ENCODE measurements around the gene ZBTB40. TPM values are rescaled to one million over a fixed set of nuclear protein-coding genes. Genes with fewer than 3 reads are reported as not detected.

Gene ZBTB40
- total RNA-seq, 1 donor from 2014 or later: 15.0 TPM

GRCh38 chr1:22426781-22427180, 24.9 kb upstream of the ZBTB40 start:
- no peak for DNase-seq (ENCODE audit: low read depth)

DNA sequence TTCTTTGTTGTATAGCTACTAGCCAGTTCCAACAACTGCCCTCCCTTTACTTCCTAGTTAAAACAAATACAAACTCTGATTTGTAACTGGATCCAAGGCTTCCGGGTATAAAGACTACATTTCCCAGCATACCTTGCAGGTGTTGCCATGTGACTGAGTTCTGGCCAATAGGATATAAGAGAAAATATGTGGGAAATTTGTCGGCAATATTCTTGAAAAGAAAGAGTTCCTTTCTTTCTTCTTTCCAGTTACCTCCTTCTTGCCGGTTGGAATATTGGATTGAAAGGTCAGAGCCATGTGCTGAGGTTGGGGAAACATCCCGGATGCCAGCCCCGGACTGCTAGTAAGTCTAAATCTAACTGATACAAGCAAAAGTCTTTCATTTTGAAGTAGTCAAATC, 23.0 kb upstream of the ZBTB40 start:
- peak; percentile 65 for DNase-seq (ENCODE audit: low read depth)

DNA sequence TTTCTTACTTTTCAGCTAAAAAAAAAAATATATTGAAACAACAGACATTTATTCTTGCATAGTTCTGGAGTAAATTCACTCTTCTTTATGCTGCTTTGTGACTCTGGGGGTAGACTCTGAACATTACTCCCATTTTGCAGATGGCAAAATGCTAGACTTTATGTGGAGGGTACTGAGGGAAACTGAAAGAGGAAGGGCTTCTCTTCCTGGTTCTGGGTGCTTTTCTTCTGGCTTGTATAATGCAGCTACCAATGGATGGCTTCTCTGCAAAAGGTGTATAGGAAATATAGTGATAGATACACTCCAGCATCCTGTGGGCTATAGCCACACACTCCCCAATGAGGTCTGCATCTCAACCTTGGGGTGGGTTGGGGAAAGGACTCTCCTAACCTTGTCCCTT, 19.7 kb upstream of the ZBTB40 start:
- no peak for DNase-seq (ENCODE audit: low read depth)

GRCh38 chr1:22434717-22435116, 16.9 kb upstream of the ZBTB40 start:
- DNase-seq (ENCODE audit: low read depth): no peak

DNA sequence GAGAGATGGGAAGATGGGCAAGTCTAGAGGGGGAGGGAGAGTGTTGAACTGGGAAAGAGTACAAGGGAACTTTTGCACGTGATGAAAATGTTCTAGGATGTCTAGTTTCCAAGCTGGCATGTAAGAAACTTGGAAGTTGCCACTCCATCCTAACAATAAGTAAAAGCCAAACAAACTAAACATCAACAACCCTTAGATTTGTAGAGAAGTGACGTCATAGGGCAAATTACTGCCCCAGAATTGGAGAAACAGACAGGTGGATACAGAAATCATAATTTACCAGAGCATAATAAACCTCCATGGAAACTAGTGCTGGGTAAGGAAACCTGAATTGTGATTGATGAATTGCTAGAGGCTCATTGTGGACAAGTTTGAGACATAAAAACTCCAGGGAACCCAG, 14.7 kb upstream of the ZBTB40 start:
- DNase-seq (ENCODE audit: low read depth): no peak

- no peak for DNase-seq (ENCODE audit: low read depth)
Observed at GRCh38 chr1:22437573-22437972, 14.1 kb upstream of the ZBTB40 start.

DNA sequence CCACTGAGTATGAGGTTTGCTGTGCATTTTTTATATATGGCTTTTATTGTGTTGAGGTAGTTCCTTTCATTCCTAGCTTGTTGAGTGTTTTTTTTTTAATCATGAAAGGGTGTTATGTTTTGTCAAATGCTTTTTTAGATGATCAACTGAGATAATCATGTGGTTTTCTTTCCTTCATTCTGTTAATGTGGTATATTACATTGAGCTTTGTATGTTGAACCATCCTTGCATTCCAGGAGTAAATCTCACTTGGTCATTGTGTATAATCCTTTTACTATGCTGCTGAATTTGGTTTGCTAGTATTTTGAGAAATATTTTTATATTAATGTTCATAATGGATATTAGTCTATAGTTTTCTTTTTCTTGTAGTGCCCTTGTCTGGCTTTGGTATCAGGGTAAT, 11.1 kb upstream of the ZBTB40 start:
- DNase-seq (ENCODE audit: low read depth): no peak

GRCh38 chr1:22442212-22442894, 9.3 kb upstream of the ZBTB40 start:
- DNase-seq (ENCODE audit: low read depth): no peak

- DNase-seq (ENCODE audit: low read depth): no peak
Observed at GRCh38 chr1:22443332-22443731, 8.3 kb upstream of the ZBTB40 start.

DNA sequence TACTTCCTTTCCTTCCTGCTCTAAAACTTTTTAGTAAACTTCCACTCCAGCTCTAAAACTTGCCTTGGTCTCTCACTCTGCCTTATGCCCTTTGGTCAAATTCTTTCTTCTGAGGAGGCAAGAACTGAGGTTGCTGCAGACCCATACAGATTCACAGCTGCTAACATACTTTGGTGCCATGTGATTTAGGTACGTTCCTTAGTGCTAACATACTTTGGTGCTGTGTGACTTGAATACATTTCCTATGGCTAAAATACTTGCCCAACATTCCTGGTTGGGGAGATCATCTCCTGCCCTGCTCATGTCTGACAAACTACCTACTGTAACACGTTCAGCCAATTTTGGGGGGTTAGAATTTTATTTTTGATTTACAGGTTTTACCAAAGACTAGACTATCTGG, 6.8 kb upstream of the ZBTB40 start:
- DNase-seq (ENCODE audit: low read depth): no peak

DNA sequence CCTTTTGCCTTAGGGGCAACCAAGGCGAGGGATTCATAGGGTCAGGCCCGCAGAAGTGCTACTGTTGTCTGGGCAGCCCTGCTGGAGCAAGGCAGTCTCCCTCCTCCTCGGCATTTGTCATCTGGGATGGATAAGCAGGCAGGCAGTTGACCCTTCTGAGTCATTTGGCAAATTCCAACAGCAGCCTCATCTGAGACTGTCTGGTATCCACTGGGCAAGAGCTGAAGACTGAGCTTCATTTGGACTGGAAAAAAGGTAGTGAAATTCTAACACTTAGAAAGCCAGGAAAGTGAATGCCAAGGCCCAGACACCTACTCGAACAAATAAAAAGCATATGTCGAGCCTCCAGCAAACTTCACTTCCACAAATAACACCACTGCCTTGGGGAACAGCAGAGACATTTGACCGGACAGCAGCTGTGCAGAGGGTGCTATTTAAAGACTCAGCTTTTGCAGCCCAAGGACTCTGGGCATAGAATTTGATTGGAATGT, 4.0 kb upstream of the ZBTB40 start:
- DNase-seq (ENCODE audit: low read depth): peak; percentile 68

GRCh38 chr1:22449636-22450035, 2.0 kb upstream of the ZBTB40 start:
- no peak for DNase-seq (ENCODE audit: low read depth)

- DNase-seq (ENCODE audit: low read depth): no peak
Observed at GRCh38 chr1:22450351-22451021, 1.2 kb upstream of the ZBTB40 start.

GRCh38 chr1:22452481-22452957, 868 bp downstream of the ZBTB40 start:
- DNase-seq (ENCODE audit: low read depth): peak; percentile 29

DNA sequence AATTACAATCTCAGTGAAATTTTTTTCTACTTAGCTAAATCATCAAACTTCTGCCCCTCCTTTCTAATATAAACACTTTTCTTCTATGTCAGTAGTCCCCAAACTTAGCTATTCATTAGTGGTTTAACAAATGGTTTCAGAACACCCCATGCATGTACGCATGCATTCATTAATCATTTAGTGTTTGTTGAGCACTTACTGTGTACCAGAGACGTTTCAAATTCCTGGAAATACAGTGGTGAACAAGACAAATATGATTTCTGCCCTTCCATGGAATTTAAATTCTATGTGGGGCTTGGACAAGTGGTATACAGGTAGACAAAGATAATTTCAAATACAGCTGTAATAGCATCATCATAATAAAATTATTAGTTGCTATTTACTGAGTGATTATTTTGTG, 1.5 kb downstream of the ZBTB40 start:
- no peak for DNase-seq (ENCODE audit: low read depth)

GRCh38 chr1:22454476-22455056, 2.9 kb downstream of the ZBTB40 start:
- DNase-seq (ENCODE audit: low read depth): no peak

DNA sequence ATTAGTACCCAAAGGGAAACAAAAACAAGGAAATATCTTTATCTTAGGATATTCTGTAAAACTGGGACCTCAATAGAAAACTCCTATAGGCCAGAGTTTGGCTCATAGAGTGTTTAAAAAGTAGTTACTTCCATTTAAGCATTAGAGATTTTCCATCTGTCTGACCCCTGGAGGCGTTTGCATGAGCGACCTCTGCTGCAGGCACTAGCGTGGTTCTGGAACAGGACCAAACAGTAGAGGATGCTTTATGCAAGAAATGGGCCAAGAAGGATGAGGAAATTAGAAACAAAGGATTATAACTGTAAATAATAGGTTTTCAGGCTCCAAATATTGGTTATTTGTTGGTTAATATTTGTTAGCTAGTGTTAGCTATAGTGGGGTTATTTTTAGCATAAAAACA, 5.7 kb downstream of the ZBTB40 start:
- DNase-seq (ENCODE audit: low read depth): no peak

DNA sequence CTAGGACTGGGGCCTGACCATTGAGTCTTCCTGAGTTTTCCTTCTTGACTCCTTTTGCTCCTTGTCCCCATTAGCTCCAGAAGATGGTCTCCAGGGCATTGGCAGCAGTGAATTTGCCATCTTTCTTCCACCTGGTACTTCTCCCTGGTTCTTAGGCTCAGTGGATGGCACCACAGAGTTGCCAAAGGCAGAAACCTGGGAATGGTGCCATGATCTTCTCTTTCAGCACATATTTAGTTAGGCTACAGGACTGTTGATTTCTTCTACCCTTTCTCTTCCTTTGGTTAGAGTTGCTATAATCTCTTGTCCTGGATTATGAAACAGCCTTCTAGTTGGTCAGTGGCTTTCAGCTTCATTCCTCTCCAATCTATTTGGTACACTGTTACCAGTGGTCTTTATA, 6.2 kb downstream of the ZBTB40 start:
- DNase-seq (ENCODE audit: low read depth): no peak

GRCh38 chr1:22461100-22461499, 9.4 kb downstream of the ZBTB40 start:
- DNase-seq (ENCODE audit: low read depth): no peak

DNA sequence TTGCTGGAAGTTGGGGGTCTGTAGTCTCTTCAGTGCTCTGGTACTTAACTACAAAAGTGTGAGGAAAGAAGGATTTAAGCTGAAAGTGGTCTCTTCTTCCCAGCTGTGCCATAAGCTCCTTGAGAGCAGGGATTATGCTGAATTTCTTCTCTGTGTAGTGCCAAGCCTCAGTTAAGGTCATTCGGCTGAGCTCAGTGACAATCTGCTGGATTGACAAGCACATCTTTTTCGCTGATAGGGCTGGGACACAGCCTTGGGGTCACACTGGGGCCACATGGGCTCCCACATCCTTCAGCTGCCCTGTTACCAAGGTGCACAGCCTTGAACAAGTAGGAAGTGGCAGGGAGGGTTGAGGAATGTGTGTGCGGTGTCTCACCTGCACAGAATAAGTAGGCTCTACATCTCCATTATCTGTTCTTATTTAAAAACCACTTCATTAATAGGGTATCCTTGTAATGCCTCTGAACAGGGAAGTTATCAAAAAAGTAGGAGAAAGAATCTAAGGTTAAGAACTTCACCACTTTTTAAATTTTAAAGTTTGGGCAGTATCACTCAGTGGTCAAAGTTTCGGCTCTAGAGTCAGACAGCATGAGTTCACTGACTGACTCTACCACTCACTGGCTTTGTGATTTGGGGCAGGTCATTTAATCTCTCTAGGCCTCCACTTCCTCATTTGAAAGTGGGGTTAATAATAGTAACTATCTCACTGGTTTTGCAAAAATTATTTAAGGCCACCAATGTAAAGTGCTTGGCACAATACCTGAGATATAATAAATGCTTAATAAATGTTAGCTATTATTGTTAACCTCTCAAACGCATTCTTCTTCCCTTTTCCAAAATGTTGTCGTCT, 10.3 kb downstream of the ZBTB40 start:
- DNase-seq (ENCODE audit: low read depth): no peak

- DNase-seq (ENCODE audit: low read depth): no peak
Observed at GRCh38 chr1:22462928-22463327, 11.3 kb downstream of the ZBTB40 start.

- no peak for DNase-seq (ENCODE audit: low read depth)
Observed at GRCh38 chr1:22465015-22465565, 13.4 kb downstream of the ZBTB40 start.
